ENCODE measurements around the gene CCL21. TPM values are rescaled to one million over a fixed set of nuclear protein-coding genes. Genes with fewer than 3 reads are reported as not detected.

Gene CCL21
- total and polyA plus RNA-seq, 2 of the 13 experiments (the other 11 are each of a cell fraction or from before 2014, with no cell fraction given) = not detected

DNA sequence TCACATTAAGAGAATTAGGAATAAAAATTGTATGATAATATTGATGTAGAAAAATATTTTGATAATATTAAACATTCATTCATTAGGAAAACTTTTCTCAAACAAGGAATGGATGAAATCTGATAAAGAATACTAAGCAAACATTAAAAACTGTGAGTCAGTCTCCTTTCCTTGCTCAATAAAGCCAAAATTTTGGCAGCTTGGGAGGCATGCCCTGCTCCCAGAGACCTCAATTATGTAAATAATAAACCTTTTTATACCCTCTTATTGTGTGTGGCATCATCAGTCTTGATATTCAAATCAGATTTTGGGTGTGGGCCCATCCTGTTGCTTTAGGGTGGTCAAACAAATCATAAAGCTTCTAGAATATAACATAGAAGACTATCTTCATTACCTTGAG lies 36.6 kb upstream of the CCL21 start:
- no peak overlapping the region for H3K4me3 ChIP-seq (replicated peaks in 1 of 3; ENCODE audit: insufficient read depth in 1 of 3, low read depth in 2 of 3, low read length in 3 of 3)
- H3K36me3 ChIP-seq (replicated peaks in 1 of 2; ENCODE audit: control insufficient read depth in 1 of 2, insufficient read depth in 2 of 2, low read length in 2 of 2) = no peaks in the 10 kb centered on the region
- H3K27ac ChIP-seq (ENCODE audit: extremely low read length, insufficient read depth, low read length) = no peak overlapping the region
- in situ Hi-C loops (cut with HindIII; ENCODE audit: extremely low pct_ligation_motif_present, low pct_unique_long_range_greater_than_20kb) (no loop called here), intact Hi-C loops (cut with micrococcal nuclease; ENCODE audit: unreplicated experiment) (no loop called here)
- ChIA-PET POLR2A (no interaction called here), CTCF (ENCODE audit: low intra/inter-chr PET ratio, low total read pairs) (no interaction called here)
- H3K9me3 ChIP-seq (ENCODE audit: low read length) = no peaks in the 10 kb centered on the region
- no peak overlapping the region for H3K4me2 ChIP-seq (ENCODE audit: low read depth, low read length)
- no peak for FAIRE-seq
- TF ChIP-seq KDM3A (CRISPR knock-in tag; IDR thresholded peaks at IDR 0.05; ENCODE audit: low read depth) = no peak
- TF ChIP-seq ZNF773 (CRISPR knock-in tag; IDR thresholded peaks at IDR 0.05; ENCODE audit: borderline replicate concordance) = no peak
- no peak for TF ChIP-seq HMG20B (CRISPR knock-in tag; conservative IDR thresholded peaks at IDR 0.05)
- TF ChIP-seq ZNF335 (CRISPR knock-in tag; IDR thresholded peaks at IDR 0.05) = no peak
- TF ChIP-seq, protein P1, sequence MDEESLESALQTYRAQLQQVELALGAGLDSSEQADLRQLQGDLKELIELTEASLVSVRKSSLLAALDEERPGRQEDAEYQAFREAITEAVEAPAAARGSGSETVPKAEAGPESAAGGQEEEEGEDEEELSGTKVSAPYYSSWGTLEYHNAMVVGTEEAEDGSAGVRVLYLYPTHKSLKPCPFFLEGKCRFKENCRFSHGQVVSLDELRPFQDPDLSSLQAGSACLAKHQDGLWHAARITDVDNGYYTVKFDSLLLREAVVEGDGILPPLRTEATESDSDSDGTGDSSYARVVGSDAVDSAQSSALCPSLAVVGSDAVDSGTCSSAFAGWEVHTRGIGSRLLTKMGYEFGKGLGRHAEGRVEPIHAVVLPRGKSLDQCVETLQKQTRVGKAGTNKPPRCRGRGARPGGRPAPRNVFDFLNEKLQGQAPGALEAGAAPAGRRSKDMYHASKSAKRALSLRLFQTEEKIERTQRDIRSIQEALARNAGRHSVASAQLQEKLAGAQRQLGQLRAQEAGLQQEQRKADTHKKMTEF (CRISPR knock-in tag; IDR thresholded peaks at IDR 0.05) = no peak
- TF ChIP-seq, protein P2, sequence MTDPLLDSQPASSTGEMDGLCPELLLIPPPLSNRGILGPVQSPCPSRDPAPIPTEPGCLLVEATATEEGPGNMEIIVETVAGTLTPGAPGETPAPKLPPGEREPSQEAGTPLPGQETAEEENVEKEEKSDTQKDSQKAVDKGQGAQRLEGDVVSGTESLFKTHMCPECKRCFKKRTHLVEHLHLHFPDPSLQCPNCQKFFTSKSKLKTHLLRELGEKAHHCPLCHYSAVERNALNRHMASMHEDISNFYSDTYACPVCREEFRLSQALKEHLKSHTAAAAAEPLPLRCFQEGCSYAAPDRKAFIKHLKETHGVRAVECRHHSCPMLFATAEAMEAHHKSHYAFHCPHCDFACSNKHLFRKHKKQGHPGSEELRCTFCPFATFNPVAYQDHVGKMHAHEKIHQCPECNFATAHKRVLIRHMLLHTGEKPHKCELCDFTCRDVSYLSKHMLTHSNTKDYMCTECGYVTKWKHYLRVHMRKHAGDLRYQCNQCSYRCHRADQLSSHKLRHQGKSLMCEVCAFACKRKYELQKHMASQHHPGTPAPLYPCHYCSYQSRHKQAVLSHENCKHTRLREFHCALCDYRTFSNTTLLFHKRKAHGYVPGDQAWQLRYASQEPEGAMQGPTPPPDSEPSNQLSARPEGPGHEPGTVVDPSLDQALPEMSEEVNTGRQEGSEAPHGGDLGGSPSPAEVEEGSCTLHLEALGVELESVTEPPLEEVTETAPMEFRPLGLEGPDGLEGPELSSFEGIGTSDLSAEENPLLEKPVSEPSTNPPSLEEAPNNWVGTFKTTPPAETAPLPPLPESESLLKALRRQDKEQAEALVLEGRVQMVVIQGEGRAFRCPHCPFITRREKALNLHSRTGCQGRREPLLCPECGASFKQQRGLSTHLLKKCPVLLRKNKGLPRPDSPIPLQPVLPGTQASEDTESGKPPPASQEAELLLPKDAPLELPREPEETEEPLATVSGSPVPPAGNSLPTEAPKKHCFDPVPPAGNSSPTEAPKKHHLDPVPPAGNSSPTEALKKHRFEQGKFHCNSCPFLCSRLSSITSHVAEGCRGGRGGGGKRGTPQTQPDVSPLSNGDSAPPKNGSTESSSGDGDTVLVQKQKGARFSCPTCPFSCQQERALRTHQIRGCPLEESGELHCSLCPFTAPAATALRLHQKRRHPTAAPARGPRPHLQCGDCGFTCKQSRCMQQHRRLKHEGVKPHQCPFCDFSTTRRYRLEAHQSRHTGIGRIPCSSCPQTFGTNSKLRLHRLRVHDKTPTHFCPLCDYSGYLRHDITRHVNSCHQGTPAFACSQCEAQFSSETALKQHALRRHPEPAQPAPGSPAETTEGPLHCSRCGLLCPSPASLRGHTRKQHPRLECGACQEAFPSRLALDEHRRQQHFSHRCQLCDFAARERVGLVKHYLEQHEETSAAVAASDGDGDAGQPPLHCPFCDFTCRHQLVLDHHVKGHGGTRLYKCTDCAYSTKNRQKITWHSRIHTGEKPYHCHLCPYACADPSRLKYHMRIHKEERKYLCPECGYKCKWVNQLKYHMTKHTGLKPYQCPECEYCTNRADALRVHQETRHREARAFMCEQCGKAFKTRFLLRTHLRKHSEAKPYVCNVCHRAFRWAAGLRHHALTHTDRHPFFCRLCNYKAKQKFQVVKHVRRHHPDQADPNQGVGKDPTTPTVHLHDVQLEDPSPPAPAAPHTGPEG (CRISPR knock-in tag; IDR thresholded peaks at IDR 0.05) = no peak
- no peak for TF ChIP-seq TEAD3 (CRISPR knock-in tag; optimal IDR thresholded peaks at IDR 0.05; ENCODE audit: borderline replicate concordance)
- TF ChIP-seq, protein P3, sequence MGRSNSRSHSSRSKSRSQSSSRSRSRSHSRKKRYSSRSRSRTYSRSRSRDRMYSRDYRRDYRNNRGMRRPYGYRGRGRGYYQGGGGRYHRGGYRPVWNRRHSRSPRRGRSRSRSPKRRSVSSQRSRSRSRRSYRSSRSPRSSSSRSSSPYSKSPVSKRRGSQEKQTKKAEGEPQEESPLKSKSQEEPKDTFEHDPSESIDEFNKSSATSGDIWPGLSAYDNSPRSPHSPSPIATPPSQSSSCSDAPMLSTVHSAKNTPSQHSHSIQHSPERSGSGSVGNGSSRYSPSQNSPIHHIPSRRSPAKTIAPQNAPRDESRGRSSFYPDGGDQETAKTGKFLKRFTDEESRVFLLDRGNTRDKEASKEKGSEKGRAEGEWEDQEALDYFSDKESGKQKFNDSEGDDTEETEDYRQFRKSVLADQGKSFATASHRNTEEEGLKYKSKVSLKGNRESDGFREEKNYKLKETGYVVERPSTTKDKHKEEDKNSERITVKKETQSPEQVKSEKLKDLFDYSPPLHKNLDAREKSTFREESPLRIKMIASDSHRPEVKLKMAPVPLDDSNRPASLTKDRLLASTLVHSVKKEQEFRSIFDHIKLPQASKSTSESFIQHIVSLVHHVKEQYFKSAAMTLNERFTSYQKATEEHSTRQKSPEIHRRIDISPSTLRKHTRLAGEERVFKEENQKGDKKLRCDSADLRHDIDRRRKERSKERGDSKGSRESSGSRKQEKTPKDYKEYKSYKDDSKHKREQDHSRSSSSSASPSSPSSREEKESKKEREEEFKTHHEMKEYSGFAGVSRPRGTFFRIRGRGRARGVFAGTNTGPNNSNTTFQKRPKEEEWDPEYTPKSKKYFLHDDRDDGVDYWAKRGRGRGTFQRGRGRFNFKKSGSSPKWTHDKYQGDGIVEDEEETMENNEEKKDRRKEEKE (IDR thresholded peaks at IDR 0.05) = no peak
- TF ChIP-seq, protein P4, sequence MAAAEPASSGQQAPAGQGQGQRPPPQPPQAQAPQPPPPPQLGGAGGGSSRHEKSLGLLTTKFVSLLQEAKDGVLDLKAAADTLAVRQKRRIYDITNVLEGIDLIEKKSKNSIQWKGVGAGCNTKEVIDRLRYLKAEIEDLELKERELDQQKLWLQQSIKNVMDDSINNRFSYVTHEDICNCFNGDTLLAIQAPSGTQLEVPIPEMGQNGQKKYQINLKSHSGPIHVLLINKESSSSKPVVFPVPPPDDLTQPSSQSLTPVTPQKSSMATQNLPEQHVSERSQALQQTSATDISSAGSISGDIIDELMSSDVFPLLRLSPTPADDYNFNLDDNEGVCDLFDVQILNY (CRISPR knock-in tag; conservative IDR thresholded peaks at IDR 0.05) = no peak
- TF ChIP-seq MEIS1 (CRISPR knock-in tag; IDR thresholded peaks at IDR 0.05; ENCODE audit: borderline replicate concordance) = no peak
- TF ChIP-seq ZNF598 (CRISPR knock-in tag; IDR thresholded peaks at IDR 0.05; ENCODE audit: borderline replicate concordance) = no peak
- TF ChIP-seq IKZF1 (IDR thresholded peaks at IDR 0.05) = no peak
- DNase-seq (ENCODE audit: low spot score) = no peak
- H3K27me3 ChIP-seq (ENCODE audit: control insufficient read depth in 1 of 2, insufficient read depth in 2 of 2, low read length in 2 of 2) = no peaks in the 10 kb centered on the region
- no TSS peak for BruUV-seq (replicated peaks)
- no peaks in the 10 kb centered on the region for H4K20me1 ChIP-seq (ENCODE audit: insufficient read depth, low read length)
- H3K4me1 ChIP-seq (ENCODE audit: insufficient read depth, low read length) = no peaks in the 10 kb centered on the region; the same call in 1 of the 2 replicates
- H3K79me2 ChIP-seq (ENCODE audit: insufficient read depth, low read length) = no peaks in the 10 kb centered on the region
- H3K9ac ChIP-seq (ENCODE audit: insufficient read depth, low read depth, low read length) = no peak overlapping the region
- H2AFZ ChIP-seq (ENCODE audit: low read length) = no peak overlapping the region
- no peak for ATAC-seq
